Measurements from ENCODE around the gene CD200R1L. TPM values are rescaled to one million over a fixed set of nuclear protein-coding genes. Genes with fewer than 3 reads are reported as not detected.

Gene CD200R1L
- polyA plus RNA-seq (2012; ENCODE audit: insufficient read depth, insufficient read length, low read depth) = not detected

DNA sequence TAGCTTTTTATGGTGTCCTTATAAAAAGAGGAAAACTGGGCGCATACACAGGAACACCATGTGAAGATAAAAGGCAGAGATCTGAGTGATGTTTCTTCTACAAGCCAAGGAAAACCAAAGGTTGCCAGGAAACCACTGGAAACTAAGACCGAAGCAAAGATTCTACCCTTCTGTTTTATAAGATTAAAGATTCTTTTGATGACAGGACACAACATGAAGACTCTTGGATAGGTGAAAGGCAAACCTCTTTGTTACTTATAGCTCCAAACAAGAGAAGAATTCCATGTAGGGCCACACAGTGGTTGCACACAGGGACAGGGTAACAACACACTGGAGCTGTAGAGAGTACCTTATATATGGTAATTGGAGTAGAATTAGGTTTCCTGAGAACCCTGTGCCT lies at the start of gene CD200R1L:
Gene CD200R1L (minus strand): TSS at position 101 of the 400 bp plus-strand sequence. CDS start 17,497 bp downstream, outside the sequence.
- no peak for DNase-seq
- TF ChIP-seq CTCF (IDR thresholded peaks at IDR 0.05; ENCODE audit: low read depth, low read length) = no peak
- H3K27me3 ChIP-seq = no peaks in the 10 kb centered on the region
- H3K4me1 ChIP-seq = no peaks in the 10 kb centered on the region
- H3K36me3 ChIP-seq = no peaks in the 10 kb centered on the region
- no peak within 1 kb of the TSS for H3K4me3 ChIP-seq (ENCODE audit: low read depth, low read length)
- no peaks in the 10 kb centered on the region for H3K9me3 ChIP-seq

DNA sequence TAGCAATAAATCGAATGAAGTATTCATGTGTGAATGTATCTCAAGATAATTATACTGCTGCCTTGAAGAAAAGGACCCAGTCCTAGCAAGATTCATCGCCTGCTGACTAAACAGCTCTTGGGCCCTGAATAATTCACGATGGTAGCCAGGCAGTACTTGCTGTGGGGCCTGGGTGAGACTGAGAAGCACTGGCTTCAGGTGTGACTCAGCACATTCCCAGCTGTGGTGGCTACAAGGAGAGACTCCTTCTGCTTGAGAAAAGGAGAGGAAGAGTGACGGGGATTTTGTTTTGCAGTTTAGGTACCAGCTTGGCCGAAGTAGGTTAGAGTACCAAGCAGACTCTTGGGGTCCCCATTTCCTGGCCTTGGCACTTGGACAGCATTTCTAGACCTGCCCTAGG lies 47.6 kb upstream of the CD200R1L start:
- Histone ChIP-seq H3K4me1 (no peaks in the 10 kb centered on the region), H3K36me3 (no peaks in the 10 kb centered on the region), H3K4me3 (ENCODE audit: low read depth, low read length) (no peak overlapping the region), H3K9me3 (no peaks in the 10 kb centered on the region), H3K27me3 (no peaks in the 10 kb centered on the region)
- DNase-seq = no peak
- TF ChIP-seq CTCF (IDR thresholded peaks at IDR 0.05; ENCODE audit: low read depth, low read length) = no peak

- Histone ChIP-seq H3K27me3 (no peaks in the 10 kb centered on the region), H3K36me3 (no peaks in the 10 kb centered on the region), H3K4me3 (ENCODE audit: low read depth, low read length) (no peak overlapping the region), H3K4me1 (no peaks in the 10 kb centered on the region), H3K9me3 (no peaks in the 10 kb centered on the region)
- no peak for TF ChIP-seq CTCF (IDR thresholded peaks at IDR 0.05; ENCODE audit: low read depth, low read length)
- no peak for DNase-seq
These were observed 42.7 kb upstream of the CD200R1L start for GRCh38 chr3:112889357-112889756.

DNA sequence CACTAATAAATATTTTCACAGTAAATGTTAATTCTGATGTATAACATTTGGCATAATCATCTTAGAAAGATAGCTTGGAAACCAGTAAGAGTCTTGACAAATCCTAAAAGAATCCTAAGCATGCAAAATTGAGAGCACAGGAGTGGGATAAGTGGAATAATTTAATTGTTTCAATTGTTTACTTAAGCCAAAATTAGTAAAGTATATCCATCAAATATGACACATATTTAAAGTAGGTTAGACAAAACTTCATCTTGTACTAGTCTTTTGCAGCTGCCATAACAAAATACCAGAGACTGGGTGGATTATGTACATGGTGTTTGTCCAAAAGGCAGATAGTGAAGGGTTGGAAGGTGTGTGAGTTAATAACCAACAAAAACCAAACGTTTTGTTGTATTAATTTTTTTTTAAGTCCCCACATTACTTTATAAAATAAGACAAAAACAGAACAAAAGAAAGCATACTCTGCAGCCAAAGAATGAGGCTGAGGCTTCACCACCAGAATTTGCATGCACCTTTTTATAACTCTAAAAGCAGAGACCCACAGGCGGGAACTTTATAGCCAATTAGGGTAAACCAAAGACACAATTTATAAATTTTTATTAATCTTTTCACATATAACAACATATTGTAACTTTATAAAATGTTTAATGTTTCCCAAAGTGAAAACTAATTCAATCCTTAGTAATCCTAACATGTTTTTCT lies 41.9 kb upstream of the CD200R1L start:
- no peak for TF ChIP-seq CTCF (IDR thresholded peaks at IDR 0.05; ENCODE audit: low read depth, low read length)
- H3K36me3 ChIP-seq = no peaks in the 10 kb centered on the region
- H3K4me3 ChIP-seq (ENCODE audit: low read depth, low read length) = no peak overlapping the region
- H3K4me1 ChIP-seq = no peaks in the 10 kb centered on the region
- H3K27me3 ChIP-seq = no peaks in the 10 kb centered on the region
- H3K9me3 ChIP-seq = no peaks in the 10 kb centered on the region
- no peak for DNase-seq

- H3K4me3 ChIP-seq (ENCODE audit: low read depth, low read length) = no peak overlapping the region
- H3K4me1 ChIP-seq = no peaks in the 10 kb centered on the region
- no peaks in the 10 kb centered on the region for H3K9me3 ChIP-seq
- no peak for DNase-seq
- H3K27me3 ChIP-seq = no peaks in the 10 kb centered on the region
- H3K36me3 ChIP-seq = no peaks in the 10 kb centered on the region
- TF ChIP-seq CTCF (IDR thresholded peaks at IDR 0.05; ENCODE audit: low read depth, low read length) = no peak
These were observed 38.1 kb upstream of the CD200R1L start for GRCh38 chr3:112884678-112885290.

DNA sequence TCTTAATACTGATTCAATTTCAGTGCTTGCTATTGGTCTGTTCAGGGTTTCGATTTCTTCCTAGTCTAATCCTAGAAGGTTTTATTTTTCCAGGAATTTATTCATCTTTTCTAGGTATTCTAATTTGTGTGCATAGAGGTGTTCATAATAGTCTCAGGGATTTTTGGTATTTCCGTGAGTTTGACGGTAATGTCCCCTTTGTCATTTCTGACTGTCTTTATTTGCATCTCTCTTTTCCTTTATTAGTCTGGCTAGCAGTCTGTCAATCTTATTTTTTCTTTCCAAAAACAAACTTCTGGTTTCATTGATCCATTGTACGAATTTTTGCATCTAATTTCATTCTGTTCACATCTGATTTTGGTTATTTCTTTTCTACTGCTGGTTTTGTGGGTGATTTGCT lies 35.2 kb upstream of the CD200R1L start:
- no peaks in the 10 kb centered on the region for H3K9me3 ChIP-seq
- TF ChIP-seq CTCF (IDR thresholded peaks at IDR 0.05; ENCODE audit: low read depth, low read length) = no peak
- H3K4me3 ChIP-seq (ENCODE audit: low read depth, low read length) = no peak overlapping the region
- no peaks in the 10 kb centered on the region for H3K27me3 ChIP-seq
- H3K36me3 ChIP-seq = no peaks in the 10 kb centered on the region
- DNase-seq = no peak
- no peaks in the 10 kb centered on the region for H3K4me1 ChIP-seq
